Activated CD4-positive, alpha-beta T cell treated with anti-CD3 and anti-CD28 coated beads, Interleukin-2, amount 50 U/mL, for 24 hours (primary cell): Measurements from ENCODE around the gene EXOC2.

Experiments used
- DNase-seq, 2 donors: peaks; one replicate each; pipeline ENCODE4 v3.0.0-alpha.2; 2020; ENCODE audit warnings: low read depth in 1 of 2, low spot score in 1 of 2

Gene EXOC2

DNA sequence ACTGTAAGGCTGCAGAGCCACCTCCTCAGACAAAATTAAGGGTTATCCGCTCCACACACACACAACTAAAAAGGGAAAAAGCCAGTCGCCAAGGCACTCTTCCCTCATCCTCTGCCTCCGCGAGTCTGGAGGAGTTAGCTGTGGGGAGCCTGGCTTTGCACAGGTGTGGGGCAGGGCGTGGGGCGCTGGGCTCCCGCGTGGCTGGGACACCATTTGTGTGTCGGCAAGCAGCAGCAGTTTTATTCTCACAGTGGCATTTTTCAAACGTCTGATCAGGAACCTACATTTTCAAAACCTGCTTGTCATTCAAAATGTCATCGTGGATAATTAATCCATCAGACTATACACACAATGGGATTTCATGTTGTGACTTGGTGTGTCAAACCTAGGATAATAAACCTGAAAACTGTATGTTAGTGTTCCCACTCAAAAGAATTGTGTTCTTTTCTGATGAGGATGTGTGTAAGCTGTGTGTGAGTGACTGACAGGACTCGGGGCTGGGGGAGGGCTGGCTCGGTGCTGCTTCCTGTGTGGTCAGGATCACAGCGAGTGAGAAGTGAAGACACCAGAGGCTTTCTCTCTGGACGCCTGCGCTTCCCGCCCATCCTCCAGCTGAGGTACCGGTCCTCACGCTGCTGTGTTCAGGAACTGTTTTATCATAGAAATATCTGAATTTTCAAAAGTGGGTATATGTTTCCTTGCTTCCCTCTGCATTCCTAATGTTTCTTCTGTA, 218.3 kb downstream of the EXOC2 start:
- DNase-seq: peak; percentile 41 to 77

DNA sequence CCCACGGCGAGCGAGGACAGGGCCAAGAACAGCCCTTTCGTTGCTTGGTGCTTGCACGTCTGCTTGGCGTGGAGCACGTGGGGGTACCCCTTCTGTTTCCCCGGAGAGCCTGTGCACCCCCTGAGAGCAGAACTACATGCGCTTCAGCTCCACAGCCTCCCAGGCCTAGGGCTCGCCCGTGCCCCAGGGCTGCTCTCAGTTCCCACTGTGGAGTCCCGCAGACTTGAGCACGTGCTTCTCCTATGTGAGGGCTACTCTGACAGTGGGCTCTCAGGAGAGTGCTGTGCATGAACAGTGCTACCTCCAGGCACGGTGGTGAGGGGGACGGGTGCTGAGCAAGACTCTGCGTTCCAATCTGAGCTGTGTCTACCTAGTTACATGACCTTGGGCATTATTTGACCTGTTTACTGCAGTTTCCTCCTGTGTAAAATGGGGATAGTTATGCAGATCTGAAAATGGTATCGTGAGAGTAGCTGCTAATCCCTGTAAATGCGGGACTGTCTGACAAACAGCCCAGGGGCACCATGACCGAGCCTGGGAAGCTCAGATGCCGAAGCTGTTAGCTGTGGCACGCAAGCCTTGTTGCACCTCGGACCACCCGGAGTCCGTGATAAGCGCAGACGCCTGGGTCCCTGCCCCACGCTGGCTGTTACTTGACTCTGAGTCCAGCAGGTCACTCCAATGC, 219.0 kb downstream of the EXOC2 start:
- no peak for DNase-seq

DNA sequence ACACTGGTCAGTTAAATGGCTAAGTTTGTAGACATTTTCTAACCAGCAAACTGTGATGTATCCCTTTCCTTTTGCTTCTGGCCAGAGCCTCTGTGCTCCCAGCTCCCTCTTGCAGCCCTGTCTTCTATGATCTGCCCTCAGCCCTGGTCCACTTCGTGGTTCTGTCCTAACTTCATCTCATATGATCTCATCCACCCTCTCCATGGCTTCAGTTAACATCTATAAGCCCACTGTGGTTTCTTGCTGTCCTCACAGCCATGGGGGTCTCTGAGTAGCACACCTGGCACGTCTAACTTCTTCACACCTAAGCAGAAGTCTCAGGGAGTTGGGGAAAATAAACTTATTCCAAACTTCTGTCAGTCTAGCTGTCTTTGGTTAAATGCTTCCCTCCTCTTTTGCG, 219.6 kb downstream of the EXOC2 start:
- no peak for DNase-seq

DNA sequence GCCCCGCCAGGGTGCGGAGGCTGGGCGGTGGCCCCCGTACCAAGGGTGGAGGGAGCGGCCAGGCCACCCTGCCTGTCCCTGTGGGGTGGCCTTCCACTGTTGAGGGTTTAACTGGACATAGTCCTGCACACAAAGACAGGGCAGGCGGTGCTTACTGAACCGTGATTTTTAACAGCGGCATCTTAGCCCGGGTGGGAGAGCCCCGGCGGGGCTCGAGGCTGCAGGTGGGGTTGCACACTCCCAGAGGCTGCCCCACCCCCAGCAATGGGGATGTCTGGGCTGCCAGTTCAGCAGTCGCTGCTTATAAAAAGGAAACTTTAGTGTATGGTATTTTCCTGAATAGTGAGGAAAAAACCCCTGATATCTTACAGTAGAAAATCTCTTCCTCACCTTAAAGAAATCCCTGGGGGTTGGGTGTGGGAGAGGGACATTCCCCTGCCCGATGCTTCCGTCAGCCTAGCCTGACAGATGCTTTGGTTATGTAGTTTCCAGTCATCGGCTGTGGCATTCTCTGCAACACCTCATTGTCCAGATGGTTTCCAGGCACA, 222.0 kb downstream of the EXOC2 start:
- DNase-seq: no peak

DNA sequence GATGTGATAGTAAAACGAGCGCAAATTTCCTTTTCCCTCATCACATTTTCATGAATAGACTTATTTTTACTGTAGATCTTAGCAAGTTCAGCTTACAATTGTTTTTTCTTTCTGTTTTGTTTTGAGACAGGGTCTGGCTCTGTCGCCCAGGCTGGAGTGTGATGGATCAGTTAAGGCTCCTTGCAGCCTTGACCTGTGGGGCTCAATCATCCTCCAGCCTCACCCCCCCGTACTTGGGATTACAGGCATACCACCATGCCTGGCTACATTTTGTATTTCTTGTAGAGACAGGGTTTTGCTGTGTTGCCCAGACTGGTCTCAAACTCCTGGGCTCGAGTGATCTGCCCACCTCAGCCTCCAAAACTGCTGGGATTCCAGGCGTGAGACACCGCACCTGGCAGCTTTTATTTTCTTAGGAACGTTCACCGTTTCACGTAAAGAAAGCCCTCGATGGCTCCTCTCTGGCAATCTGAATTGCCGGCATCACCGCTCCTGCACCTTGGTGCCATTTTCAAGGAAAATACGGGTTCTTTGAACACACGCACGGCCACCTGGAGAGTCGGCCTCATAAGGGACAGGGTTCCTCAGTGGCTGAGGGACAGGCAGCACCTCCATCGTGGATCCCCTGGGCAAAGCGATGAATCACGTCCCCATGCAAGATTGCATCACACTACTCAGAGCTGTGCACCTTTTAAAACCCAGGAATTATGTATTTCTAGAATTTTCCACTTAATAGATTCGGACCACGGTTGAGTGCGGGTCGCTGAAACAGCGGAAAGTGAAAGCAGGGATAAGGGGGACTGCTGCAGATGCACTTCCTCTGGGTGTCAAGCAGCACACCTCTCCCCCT, 222.7 kb downstream of the EXOC2 start:
- DNase-seq: no peak

DNA sequence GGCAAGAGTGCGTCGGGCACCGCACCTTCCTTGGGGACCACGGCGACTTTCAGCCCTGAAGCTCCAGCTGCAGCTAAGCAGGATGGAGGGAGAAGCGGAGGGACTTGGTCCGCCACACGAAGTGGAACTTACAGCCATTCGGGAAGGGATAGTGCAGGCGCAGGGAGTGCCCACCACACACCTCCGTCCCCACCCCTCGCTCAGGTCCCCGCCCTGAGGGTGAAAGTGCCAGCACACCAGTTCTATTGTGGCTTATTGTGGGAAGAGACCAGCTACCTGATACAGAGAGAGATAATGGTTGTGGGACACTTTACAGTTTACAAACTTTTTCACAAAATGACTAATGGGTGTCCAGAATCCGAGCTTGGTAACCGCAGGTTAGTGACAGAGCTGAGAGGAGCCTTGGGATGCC, 225.3 kb downstream of the EXOC2 start:
- no peak for DNase-seq

DNA sequence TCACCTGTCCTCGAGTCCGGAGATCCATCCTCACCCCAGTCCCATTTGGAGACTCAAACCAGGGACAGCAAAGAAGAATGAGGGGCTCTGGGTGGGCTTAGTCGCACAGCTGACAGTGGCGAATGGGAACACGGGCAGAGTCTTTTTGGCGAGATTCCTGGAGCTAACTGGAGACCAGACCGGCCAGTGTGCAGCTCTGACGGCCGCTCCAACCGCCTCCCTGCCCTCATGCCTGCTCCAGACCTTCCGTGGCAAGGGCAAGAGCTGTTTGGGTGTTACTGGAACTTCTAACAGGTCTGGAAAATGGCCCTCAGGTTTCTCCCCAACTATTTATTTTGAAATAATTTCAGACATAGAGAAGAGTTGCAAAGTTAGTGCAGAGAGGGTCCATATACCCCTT, 225.8 kb downstream of the EXOC2 start:
- no peak for DNase-seq

DNA sequence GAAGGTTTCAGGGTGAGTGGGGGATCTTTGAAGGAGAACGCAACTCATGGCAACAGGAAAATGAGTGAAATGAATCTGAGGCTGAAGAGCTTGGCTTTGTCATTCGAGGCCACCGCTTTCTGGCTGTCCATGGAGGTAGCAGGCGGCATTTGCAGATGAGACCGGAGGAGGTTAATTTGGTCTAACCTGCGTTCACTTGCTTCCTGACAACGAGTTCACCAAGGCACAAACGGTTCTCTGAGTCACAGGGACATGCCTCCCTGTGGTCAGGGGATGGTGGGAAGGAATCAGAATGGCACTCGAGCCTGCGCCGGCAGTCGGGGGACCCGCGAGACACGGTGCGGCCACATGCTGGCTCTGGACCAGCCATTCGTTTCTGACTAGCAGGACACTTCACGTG, 226.4 kb downstream of the EXOC2 start:
- no peak for DNase-seq

DNA sequence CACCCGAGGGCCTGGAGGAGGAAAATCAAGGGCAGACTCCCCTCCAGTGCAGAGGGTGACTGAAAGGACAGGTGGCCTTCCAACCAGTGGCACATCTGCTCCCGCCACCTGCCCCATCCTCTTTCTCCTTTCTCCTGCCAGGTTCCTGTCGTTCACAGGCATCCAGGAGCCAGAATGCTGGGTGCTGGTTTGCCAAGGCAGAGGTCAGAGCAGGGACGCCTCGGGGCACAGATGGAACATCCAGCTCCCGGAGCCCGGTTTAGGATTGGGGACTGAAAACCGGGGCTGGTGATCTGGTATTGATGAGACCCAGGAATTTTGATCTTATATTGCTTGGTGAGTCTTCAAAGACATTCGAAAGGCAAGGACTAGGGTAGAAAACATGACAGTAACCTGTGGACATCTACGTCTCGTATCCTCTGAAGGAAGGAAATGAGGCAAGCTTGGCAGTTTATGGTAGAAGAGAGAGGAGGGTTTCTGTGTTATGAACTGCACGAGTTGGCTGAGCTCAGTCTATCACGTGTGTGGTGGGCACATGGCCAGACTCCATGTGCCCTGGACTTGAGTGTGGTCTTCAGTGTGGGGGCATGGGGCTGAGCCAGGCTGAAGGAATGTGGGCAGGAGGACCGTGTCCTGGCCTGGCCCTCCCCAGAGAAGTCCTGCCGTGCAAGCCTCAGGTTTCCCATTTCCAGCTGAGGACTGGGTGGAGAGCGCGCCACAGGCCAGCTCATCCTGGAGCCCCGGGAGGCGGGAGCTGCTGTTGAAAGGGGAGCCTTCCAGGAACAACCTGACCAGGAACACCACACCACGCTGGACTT, 227.2 kb downstream of the EXOC2 start:
- DNase-seq: no peak

DNA sequence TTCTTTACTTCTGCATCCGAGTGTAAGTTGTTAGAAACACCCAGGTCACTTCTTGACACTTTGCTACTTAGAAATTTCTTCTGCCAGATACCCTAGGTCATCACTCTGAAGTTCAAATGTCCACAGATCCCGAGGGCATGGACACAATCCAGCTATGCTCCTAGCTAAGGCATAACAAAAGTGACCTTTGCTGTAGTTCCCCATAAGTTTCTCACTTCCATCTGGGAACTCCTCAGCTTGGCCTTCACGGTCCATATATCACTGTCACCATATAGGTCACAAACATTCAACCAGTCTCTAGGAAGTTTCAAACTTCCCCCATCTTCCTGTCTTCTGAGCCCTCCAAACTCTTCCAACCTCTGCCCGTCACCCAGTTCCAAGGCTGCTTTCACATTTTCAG, 236.1 kb downstream of the EXOC2 start:
- DNase-seq: no peak

DNA sequence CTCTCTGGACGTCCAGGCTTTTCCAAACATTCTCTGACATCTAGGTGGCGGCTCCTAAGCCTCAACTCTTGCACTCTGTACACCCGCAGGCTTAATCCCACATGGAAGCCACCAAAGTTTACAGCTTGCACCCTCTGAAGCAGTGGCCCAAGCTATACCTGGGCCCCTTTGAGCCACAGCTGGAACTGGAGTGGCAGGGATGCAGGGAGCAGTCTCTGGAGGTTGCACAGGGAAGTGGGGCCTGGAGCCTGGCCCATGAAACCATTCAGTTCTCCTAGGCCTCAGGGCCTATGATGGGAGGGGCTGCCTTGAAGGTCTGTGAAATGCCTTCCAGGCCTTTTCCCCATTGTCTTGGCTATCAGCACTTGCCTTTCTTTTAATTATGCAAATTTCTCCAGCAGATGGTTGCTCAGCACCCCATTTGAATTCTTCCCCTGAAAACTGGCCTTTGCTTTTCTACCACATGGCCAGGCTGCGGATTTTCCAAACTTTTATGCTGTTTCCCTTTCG, 236.5 kb downstream of the EXOC2 start:
- DNase-seq: no peak

DNA sequence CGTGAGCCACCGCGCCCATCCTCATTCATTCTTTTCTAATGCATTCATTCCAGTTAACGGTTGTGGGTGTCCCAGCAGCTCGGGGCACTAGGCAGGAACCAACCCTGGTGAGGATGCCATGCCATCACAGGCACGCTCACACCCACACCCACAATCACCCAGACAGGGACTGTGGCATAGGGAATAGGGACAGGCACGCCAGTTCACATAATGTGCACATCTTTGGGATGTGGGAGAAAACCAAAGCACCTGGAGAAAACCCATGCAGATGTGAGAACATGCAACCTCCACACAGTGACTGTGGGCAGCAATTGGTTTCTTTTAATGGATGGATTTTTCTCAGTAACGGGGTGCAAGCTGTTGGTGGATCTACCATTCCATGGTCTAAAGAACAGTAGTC, 237.1 kb downstream of the EXOC2 start:
- no peak for DNase-seq

DNA sequence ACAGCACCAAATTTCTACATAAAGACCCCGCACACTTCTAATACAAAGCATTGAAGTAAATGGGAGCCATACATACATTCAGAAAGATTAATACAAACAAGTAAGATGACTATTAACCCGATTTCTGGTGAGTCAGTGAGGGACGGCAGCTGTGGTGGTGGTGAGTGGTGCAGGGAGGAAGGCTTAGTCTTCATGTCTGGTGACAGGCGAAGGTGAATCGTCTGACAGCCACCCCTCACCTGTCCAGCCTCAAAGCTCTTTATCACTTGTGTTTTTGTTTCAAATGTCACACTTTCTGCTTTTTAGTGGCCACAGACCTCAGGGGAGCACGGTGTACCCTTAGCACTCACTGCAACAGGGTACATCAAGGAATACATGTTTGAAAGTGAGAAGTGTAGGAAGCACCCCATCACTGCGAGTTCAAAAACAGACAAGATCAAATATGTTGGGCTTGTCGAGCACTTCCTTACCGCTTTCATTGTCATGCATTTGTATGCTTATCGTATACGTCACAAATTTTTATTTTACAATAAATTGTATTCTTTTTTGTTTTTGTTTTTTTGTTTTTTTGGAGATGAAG, 237.8 kb downstream of the EXOC2 start:
- DNase-seq: peak in 1 of 2 donors; percentile 39

DNA sequence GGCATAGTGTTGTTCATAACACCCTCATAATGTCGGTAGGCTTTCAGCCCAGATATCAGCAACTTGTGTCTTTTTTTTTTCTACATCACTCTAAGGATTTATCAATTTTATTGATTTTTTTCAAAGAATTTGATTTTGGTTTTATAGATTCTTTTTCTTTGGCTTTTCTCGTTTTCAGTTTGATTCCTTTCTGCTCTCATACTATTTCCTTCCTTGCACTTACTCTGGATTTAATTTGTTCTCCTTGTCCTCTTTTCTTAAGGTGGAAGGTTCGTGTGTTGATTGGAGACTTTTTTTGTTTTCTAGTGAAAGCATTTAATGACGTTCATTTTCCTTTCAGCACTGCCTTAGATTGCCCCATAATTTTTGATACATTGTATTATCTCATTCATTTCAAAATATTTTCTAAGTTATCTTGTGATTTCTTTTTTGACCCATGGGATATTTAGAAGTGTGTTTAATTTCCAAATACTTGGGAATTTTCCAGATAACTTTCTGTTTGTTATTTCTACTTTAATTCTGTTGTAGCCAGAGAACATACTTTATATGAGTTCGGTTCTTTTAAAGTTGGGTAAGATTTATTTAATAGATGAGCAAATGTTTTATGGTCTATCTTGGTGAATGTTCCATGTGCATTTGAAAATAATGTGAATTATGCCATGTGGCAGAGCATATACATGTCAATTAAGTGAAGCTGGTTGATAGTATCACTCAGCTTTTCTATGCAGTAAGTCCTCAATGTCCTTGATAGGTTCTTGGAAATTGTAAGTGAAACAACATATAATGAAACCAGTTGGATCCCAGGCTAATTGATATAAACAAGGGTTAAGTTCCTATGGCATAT, 238.6 kb downstream of the EXOC2 start:
- DNase-seq: no peak

DNA sequence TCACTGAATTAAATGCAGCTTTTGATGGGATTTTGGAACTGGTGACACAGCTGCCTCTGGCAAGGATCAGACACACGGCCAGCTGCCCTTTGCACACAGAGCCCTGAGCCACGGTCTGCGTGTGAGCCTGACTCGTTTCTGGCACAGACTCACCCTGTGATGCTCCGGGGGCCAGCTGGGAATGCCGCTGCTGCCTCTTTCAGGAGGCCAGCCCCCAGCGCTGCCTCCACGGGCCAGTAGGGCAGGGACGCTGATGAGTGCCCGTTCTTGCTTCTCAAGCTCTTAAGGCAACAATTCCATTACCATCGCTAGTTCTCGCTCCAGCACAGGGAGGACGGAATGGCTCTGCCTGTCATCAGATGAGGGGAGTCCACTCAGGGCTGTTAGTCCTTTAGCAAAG, 239.8 kb downstream of the EXOC2 start:
- no peak for DNase-seq

DNA sequence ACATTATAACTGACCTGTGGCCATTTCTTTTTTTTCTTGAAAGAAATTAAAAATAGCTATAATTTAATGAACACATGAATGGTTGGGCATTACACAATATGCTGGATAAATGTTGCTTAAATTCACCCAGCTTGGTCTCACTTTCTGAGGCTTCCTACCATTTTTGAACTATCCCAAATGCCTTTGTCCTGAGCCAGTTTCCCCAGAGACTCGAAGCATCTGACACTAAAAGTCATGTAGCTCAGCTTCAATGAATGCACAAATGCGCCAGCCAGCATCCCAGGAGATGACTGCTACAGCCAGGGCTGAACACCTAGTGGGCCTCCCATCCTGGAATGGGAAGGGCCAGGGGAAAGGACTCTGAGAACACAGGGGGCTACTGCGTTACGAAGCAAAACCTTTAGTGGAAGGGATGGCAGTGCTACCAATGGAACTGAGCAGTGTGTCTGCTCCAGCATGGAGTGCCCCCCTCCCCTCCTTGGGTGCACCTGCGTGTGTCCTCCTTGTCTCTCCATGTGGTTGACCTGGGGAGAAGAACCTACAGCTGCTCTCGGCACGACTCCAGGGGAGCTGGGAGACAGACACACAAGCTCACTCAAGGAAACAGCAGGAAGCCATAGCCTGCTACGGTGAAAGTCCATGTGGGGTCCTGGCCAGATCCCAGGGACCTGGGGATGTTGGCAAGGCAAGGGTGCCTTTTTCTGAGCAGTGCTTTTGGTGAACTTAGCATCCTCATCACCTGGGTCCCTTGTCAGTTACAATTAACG, 240.5 kb downstream of the EXOC2 start:
- DNase-seq: no peak

DNA sequence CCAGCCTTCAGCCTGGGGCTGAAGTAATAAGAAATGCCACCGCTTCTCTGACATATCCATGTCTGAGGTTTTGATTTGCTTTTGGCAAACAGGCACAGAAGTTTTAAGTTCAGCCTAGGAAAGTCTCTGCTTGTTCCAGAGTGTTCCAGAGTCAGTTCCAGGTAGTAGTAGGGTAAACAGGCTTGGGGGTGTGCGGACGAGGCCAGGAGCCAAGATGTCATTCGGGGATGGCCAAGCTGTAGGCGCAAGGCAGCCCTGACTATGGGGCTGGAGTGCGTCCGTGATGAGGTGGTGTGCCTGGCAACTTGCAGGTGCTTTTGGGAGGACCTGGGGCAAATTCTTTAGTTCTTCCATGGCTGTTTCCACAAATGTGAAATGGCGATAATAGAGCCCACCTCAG, 241.1 kb downstream of the EXOC2 start:
- no peak for DNase-seq

DNA sequence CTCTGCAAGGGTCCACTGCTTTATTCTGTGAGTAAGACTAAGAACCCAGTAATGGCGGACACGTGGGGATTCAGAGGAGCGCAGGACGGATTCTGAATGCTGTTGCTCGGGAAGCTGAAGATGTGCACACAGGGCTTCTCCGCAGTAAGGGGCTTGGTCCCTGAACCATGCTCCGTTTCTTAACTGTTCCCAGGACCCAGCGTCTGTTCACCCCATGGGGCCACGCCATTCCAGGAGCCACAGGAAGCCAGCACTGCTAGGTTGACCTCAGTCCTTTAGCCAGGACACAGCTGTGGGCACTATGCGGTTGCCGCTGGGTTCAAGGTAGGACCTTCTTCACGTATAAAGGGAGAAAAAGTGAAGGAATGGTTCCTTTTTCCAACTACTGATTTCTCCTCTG, 241.6 kb downstream of the EXOC2 start:
- DNase-seq: no peak
